Adipocyte (in vitro differentiated cells): ENCODE measurements around the gene ARL4C.

Source experiments
- DNase-seq: peaks from one replicate; pipeline ENCODE4 v3.0.0-alpha.2; 2015; ENCODE audit warnings: low read depth
- H3K27me3 ChIP-seq: replicated peaks from 2 replicates; pipeline ENCODE4 v1.7.0; 2013; ENCODE audit warnings: mild to moderate bottlenecking, low read length, moderate library complexity; ENCODE audit not compliant: control insufficient read depth, insufficient read depth
- H3K36me3 ChIP-seq: 2 replicates; pipeline ENCODE4 v1.7.0; 2013; ENCODE audit warnings: low read length, mild to moderate bottlenecking, moderate library complexity; ENCODE audit not compliant: control insufficient read depth, insufficient read depth, severe bottlenecking
- H3K4me1 ChIP-seq: 2 replicates; pipeline ENCODE4 v1.7.0; 2013; ENCODE audit warnings: mild to moderate bottlenecking, low read length, moderate library complexity; ENCODE audit not compliant: control insufficient read depth, insufficient read depth
- H3K4me3 ChIP-seq: 2 replicates; pipeline ENCODE4 v1.7.0; 2013; ENCODE audit warnings: mild to moderate bottlenecking, low read length, moderate library complexity
- H3K9ac ChIP-seq: 2 replicates; pipeline ENCODE4 v1.7.0; 2013; ENCODE audit warnings: mild to moderate bottlenecking, low read length, moderate library complexity
- H3K9me3 ChIP-seq: 2 replicates; pipeline ENCODE4 v1.7.0; 2013; ENCODE audit warnings: mild to moderate bottlenecking, low read length, moderate library complexity; ENCODE audit not compliant: control insufficient read depth

ARL4C gene

GRCh38 chr2:234487356-234487755 lies 9.5 kb downstream of the ARL4C start:
- Histone ChIP-seq H3K9me3 (no peaks in the 10 kb centered on the region), H3K4me1 (no peaks in the 10 kb centered on the region), H3K27me3 (no peaks in the 10 kb centered on the region), H3K9ac (no peak overlapping the region), H3K4me3 (no peak overlapping the region), H3K36me3 (no peaks in the 10 kb centered on the region)
- DNase-seq: no peak

- no peaks in the 10 kb centered on the region for H3K4me1 ChIP-seq
- no peak for DNase-seq
- H3K9me3 ChIP-seq: no peaks in the 10 kb centered on the region
- no peak overlapping the region for H3K4me3 ChIP-seq
- H3K36me3 ChIP-seq: no peaks in the 10 kb centered on the region
- H3K27me3 ChIP-seq: peaks cover 3% of the 10 kb centered on the region
- H3K9ac ChIP-seq: no peak overlapping the region
These were observed 13.2 kb downstream of the ARL4C start for GRCh38 chr2:234483568-234484251.

DNA sequence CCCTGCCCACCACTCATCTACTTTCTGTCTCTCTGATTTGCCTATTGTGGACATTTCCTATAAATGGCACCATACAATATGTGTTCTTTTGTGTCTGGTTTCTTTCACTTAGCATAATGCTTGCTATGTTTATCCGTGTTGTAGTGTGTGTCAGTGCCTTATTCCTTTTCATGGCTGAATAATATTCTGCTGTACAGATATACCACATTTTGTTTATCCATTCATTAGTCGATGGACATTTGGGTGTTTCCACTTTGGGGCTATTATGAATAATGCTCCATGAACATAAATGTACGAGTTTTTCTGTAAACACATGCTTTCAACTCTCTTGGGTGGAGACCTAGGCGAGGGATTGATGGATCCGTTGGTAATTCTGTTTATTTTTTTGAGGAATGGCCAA lies 15.6 kb downstream of the ARL4C start:
- H3K9me3 ChIP-seq: no peaks in the 10 kb centered on the region
- H3K27me3 ChIP-seq: peaks cover 3% of the 10 kb centered on the region
- H3K4me3 ChIP-seq: no peak overlapping the region
- no peaks in the 10 kb centered on the region for H3K4me1 ChIP-seq
- H3K9ac ChIP-seq: no peak overlapping the region
- H3K36me3 ChIP-seq: no peaks in the 10 kb centered on the region
- DNase-seq: no peak

- no peak for DNase-seq
- Histone ChIP-seq H3K4me1 (no peaks in the 10 kb centered on the region), H3K27me3 (peaks cover 3% of the 10 kb centered on the region), H3K9me3 (no peaks in the 10 kb centered on the region), H3K9ac (no peak overlapping the region), H3K36me3 (no peaks in the 10 kb centered on the region), H3K4me3 (no peak overlapping the region)
These were observed 16.5 kb downstream of the ARL4C start for GRCh38 chr2:234480337-234480736.

DNA sequence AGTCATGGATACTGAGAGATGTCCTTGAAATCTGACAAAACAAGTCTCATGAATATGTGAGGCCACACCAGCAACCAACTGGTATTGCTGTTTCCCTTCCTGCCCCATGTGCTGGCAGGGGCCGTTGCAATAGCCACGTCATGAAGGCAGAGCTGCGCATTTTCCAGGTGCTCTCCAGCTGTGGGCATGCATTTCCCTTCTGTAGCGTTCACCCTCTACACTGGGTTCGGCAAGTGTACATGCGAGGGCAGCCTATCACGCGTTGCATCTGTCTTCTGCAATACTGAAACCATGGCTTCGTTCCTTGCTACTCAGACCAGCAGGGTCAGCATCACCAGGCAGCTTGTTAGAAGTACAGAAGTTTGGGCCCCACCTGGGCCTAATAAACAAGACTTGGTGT lies 17.4 kb downstream of the ARL4C start:
- Histone ChIP-seq H3K9ac (no peak overlapping the region), H3K36me3 (no peaks in the 10 kb centered on the region), H3K4me3 (no peak overlapping the region), H3K4me1 (no peaks in the 10 kb centered on the region), H3K27me3 (peaks cover 3% of the 10 kb centered on the region), H3K9me3 (no peaks in the 10 kb centered on the region)
- DNase-seq: no peak

DNA sequence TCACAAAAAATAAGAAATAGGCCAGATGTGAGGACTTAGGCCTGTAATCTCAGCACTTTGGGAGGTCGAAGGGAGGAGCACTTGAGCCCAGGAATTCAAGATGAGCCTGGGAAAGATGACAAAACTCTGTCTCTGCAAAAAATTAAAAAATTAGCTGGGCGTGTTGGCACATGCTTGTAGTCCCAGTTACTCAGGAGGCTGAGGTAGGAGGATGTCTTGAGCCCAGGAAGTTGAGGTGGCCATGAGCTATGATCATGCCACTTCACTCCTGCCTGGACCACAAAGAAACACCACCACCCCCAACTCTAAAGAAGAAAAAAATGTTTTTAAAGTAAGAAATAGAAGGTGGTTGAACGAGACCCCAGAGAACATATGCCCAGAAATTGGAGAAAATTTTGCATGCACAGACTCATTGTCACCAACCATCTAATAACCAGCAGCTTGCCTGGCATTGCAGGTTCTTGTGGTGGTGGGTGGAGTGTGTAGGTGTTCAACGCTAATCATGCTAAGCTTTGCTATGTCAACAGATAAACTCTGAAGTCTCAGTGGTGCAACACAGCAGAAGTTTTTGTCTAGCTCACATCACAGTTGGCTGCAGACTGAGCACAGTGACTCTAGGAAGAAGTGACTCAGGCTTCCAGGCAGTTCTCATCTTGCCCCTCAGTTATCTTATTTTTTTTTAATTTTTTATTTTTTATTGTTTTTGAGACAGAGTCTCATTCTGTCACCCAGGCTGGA lies 18.6 kb downstream of the ARL4C start:
- Histone ChIP-seq H3K4me1 (no peaks in the 10 kb centered on the region), H3K9me3 (no peaks in the 10 kb centered on the region), H3K27me3 (peaks cover 3% of the 10 kb centered on the region), H3K4me3 (no peak overlapping the region), H3K9ac (no peak overlapping the region), H3K36me3 (no peaks in the 10 kb centered on the region)
- DNase-seq: no peak

DNA sequence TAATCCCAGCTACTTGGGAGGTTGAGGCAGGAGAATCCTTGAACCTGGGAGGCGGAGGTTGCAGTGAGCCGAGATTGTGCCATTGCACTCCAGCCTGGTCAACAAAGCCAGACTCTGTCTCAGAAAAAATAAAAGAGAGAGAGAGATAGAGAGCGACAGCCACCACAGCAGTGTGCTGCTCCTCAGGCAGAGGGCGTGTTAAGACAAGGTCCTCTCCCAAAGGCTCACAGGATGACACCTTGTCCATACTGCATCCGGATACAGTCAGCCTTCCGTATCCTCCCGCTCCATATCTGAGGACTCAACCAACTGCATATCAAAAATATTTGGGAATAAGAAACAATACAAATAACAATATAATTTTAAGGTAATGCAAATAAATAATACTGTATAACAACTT lies 20.1 kb downstream of the ARL4C start:
- peaks cover 3% of the 10 kb centered on the region for H3K27me3 ChIP-seq
- no peak overlapping the region for H3K4me3 ChIP-seq
- no peaks in the 10 kb centered on the region for H3K36me3 ChIP-seq
- peaks cover 1% of the 10 kb centered on the region for H3K9me3 ChIP-seq
- DNase-seq: no peak
- no peak overlapping the region for H3K9ac ChIP-seq
- no peaks in the 10 kb centered on the region for H3K4me1 ChIP-seq

- Histone ChIP-seq H3K4me3 (no peak overlapping the region), H3K4me1 (no peaks in the 10 kb centered on the region), H3K9ac (no peak overlapping the region), H3K9me3 (peaks cover 3% of the 10 kb centered on the region), H3K36me3 (no peaks in the 10 kb centered on the region), H3K27me3 (peaks cover 3% of the 10 kb centered on the region)
- DNase-seq: no peak
These were observed 22.2 kb downstream of the ARL4C start for GRCh38 chr2:234474654-234475053.

DNA sequence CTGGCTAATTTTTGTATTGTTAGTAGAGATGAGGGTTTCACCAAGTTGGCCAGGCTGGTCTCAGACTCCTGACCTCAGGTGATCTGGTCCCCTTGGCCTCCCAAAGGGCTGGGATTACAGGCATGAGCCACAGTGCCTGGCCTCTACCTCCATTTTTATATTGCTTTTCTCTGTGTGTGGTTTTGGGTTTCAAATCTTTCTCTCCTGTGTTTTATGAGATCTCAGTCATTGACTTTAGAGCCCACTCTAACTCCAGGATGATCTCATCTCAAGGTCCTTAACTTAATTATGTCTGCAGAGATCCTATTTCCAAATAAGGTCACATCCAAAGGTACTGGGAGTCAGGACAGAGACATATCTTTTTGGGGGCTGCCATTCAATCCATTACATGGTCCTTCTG lies 24.7 kb downstream of the ARL4C start:
- Histone ChIP-seq H3K9me3 (peaks cover 8% of the 10 kb centered on the region), H3K27me3 (no peaks in the 10 kb centered on the region), H3K4me3 (no peak overlapping the region), H3K4me1 (no peaks in the 10 kb centered on the region), H3K36me3 (no peaks in the 10 kb centered on the region), H3K9ac (no peak overlapping the region)
- no peak for DNase-seq

- no peaks in the 10 kb centered on the region for H3K36me3 ChIP-seq
- no peak for DNase-seq
These were observed 26.9 kb downstream of the ARL4C start for GRCh38 chr2:234469972-234470371.

GRCh38 chr2:234469251-234469845 lies 27.5 kb downstream of the ARL4C start:
- H3K27me3 ChIP-seq: no peaks in the 10 kb centered on the region

More at GRCh38 chr2:234469972-234470371, 26.9 kb downstream of the ARL4C start:
- Histone ChIP-seq H3K27me3 (no peaks in the 10 kb centered on the region), H3K9ac (no peak overlapping the region), H3K4me1 (no peaks in the 10 kb centered on the region), H3K4me3 (no peak overlapping the region), H3K9me3 (peaks cover 12% of the 10 kb centered on the region)

More at GRCh38 chr2:234469251-234469845, 27.5 kb downstream of the ARL4C start:
- no peaks in the 10 kb centered on the region for H3K4me1 ChIP-seq
- H3K36me3 ChIP-seq: no peaks in the 10 kb centered on the region
- no peak for DNase-seq
- peaks cover 12% of the 10 kb centered on the region for H3K9me3 ChIP-seq
- no peak overlapping the region for H3K4me3 ChIP-seq
- no peak overlapping the region for H3K9ac ChIP-seq
